Activated CD4-positive, CD25-positive, alpha-beta regulatory T cell (primary cell): Measurements from ENCODE around the gene LRMDA.

Experiments used
- DNase-seq, 4 experiments: peaks; one replicate each; lab custom pipeline; 2025; lab: John Stamatoyannopoulos, UW

The LRMDA gene

DNA sequence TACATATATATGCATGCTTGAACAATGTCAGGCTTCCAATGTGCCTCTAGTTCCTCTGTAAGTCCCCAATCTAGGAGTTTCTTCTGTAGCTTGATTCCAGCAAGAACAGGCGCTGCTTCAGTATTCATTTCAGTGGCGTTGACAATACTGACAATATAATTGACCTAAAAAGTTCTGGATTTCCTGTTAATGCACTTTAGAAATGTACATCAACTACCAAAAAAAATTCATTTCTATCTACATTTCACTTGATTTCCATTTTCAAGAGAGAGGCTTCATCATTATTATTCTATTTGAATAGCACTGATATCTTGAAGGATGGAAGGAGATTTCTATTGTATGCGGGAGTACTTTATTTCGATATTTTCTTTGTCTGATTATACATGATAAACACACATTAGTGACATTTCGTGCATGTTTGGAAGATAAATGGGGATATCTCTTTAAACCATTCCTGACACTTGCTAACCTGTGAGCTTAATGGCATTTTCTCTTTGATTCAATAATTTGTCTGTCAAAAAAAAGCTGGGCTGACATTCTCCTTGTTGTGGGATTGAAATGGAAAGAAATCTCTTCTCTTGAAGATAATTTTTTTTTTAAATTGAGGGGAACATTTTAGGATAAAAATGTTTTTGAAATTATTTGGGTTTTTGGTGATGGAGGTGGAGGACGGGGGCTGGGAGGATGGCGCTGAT is 568.2 kb downstream of the LRMDA start:
- DNase-seq = no peak

DNA sequence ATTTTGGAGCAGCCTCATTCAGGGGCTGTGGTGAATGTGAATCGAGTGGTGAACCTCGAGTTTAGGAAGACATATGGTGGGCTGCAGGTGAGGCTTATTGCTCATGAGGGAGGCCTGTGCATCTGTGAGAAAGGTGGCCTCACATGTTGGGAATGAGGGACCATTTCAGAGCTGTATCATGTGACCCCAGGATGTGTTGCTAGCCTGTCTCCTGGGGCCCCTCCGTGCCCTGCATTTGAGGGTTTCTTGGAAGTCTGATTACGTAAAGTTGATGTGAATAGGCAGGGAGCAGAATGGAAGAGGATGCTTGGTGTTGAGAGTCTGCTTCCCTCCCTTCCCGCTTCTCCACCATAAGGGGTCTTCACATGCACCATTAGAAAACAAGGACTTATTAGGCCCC is 569.1 kb downstream of the LRMDA start:
- DNase-seq = no peak

DNA sequence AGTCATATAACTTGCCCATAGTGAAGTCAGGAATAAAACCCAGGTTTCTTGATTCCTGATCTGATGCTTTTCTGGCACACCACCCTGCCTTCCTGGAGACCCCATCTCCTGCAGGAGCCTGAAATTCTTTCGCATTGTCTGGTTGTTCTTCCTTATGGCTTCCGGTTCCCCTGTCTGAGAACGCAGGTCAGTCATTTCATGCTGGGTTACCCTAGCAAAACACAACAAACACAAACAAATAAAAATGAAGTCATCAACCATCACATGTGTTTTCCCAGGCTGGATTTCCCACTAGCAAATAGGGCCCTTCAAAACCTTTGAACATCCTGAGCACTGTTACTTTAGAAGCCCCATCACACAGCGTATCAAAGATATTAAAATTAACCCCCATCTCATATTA is 569.6 kb downstream of the LRMDA start:
- no peak for DNase-seq

DNA sequence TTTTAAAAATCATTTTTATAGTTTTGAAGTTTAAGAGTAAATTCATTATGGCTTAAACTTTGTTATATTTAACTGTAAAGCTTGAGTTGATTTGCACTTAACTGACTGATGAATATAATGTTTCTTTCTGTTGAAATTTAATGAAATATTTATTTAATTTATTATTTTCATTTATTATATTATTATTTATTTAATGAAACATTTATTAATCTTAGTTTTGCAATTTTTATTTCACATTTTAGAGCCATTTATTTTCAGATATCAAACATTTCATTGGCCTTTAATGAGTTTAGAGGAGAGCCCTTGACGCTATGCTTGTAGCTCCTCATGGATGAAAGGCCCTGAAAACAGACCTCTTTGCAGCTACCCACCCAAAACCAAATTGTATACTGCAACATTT is 570.0 kb downstream of the LRMDA start:
- no peak for DNase-seq

DNA sequence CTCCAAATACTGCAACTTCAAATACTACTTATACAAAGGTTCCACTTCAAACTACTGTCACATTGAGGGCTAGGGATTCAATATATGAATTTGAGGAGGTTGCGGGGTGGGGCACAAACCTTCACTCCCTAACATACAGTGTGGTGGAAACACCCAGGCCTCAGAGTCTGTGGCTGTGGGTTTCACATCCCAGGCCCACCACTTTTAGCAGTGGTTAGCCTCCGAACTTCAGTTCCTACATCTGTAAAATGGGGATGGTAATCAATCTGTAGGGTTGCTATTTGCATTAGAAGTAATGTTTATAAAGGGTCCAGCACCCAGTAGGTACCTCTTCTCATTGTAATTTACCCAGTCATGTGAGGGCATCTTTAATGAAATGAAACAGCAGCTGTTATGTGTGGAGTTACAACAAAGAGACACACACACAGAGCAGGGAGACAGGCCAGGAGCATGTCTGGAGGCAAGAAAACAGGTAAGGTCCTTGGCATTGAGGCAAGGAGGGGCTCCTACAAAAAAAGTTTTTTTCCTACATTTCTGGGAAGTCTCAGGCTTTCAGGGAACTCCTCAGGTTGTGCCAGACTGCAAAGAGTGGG is 570.9 kb downstream of the LRMDA start:
- no peak for DNase-seq

DNA sequence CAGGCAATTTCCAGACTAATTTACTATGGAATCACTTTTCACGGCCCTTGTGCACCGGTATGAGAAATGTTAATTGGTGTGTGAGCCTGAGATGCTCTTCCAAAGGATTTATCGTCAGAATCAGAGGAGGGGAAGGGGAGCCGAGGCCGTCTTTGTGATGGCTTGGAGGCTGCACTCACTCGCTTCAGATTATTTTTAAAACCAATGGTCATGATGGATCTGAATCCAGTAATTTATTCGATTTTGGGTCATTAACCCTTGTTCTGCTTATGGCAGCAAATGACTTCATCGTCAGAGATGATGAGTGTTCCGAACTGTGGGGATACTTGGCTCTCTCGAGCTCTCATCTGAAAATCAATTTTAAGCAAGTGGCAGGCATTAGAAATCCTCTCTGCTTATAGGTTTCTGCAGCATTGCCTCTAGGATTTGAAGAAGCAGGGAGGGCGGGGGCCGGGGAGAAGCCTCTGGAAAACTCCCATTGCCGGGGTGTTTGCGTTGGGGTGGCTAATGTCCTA is 576.3 kb downstream of the LRMDA start:
- DNase-seq = no peak

DNA sequence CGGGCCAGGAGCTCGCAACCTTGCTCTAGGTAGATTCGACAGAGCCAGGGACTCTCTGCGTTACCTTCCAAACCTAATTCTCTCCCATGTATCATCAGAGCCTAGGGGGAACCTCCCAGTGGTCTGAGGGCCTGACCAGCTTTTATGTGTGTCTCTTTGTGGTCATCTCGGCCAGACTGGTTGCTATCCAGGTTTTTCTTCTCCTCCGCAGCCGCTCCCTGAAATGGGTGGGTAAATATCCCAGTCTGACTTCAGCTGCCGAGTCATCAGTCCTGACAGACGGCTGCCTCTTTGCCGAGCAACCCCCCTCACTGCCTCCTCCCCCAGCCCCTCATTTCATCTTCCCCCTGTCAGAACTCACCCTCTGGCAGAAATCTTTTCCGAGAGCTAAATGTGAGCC is 578.1 kb downstream of the LRMDA start:
- no peak for DNase-seq

DNA sequence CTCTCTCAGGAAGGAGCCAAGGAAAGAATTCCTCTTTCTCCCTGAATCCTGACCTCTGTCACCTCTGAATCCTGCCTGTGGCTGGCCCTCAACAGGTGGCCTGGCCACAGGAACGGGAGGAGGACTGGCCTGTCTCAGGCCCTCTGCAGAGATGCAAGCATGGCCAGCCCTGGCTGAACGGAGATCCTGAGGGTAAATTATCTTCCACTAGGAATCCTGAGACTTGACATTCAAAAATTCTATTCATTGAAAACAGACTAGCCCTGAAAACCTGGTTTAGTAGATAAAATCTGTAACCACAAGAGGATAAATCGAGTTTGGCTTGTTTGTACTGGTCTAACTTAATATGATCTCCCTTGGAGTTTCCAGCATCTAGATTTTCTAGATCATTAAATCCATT is 579.3 kb downstream of the LRMDA start:
- DNase-seq = no peak

DNA sequence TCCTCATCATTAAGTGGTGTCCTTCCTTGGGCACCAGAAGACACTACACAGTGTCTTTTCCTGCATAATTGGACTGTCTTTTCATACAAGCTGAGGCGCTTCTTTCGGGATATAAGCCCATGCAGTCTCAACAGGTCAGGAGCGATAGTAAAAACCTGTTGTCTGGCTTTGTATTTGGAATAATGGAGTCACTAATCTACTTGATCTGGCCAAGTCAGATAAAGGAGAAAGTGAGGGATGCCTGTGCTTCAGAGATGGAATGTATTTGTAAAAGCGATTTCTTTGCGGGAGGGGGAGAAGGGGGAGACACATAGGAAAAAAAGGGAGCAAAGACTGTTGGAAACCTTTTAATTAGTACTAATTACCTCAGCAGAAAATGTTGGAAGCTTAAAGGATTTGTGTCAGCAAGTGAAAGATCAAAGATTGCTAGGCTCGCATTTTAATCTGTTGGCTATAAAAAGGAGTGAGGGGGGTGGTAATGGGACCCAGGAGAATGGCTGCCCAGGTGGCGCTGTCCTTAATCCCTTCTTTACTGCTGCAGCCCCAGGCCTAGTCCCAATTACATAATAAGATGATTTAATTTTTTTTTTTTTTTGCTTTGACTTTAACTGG is 581.4 kb downstream of the LRMDA start:
- DNase-seq = no peak

DNA sequence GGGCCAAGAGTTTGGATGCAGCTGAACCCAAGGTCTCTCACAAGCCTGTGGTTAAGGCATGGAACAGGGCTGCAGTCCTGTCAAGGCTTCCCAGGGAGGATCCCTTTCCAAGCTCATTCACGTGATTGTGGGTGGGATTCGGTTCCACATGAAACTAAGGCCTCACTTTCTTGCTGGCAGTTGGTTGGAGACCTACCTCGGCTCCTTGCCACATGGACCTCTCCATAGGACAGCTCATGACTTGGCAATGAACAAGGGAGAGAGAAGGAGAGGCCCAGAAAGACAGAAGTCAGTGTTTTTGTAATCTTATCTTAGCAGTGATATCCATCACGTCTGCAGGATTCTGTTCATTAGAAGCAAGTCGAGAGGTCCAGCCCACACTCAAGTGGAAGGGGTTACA is 583.8 kb downstream of the LRMDA start:
- DNase-seq = no peak

DNA sequence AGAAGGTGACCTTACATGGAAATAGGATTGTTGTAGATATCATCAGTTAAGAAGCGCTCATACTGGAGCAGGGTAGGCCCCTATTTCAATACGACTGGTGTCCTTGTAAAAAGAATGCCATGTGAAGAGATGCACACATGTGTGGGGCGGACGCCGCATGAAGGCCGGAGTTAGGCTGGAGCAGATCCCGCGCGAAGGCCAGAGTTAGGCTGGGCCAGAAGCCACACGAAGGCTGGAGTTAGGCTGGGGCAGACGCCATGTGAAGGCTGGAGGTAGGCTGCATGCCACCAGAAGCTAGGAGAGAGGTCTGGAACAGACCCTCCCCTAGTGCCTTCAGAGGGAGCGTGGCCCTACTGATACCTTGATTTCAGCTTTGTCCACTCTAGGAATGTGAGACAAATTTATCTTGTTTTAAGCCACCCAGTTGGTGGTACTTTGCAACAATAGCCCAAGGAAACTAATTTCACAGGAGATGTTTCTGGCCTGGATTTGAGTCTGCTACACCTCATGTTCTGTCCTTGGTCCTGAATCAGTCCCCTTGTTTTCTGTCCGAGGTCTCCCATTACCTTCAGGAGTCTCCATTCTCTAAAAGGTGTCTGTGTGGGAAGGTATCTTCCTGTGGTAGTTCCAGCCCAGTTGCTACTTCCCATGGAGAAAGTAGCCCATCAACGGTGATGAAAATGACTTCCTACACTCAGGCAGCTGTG is 585.8 kb downstream of the LRMDA start:
- no peak for DNase-seq

DNA sequence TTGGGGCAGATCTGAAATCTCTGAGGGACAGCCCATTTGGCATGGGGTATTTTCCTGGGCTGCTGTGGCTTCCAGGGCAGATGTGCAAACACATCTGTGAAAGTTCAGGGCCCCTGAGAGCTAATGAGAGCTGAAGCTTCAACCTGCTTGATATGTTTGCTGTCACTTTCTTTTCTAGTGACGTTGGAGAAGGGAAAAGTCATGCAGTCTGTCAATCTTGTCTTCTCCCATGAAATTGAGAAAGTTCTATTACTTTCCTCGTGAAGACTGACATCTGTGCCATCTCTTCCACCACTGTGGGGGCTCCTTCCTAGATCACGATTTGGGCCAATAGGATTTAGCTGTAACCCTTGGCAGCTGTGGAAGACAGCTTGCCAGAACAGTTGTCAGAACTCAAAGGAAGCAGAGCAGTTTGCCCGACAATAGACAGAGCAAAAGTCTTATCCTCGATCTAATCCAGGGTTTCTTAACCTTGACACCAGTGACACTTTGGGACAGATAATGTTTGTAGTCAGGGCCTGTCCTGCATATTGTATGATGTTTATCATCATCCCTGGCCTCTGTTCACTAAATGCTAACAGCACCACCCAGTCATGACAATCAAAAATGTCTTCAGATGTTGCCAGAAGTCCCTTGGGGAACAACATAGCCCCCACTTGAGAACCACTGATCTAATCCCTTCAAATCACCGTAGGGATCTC is 586.5 kb downstream of the LRMDA start:
- no peak for DNase-seq

DNA sequence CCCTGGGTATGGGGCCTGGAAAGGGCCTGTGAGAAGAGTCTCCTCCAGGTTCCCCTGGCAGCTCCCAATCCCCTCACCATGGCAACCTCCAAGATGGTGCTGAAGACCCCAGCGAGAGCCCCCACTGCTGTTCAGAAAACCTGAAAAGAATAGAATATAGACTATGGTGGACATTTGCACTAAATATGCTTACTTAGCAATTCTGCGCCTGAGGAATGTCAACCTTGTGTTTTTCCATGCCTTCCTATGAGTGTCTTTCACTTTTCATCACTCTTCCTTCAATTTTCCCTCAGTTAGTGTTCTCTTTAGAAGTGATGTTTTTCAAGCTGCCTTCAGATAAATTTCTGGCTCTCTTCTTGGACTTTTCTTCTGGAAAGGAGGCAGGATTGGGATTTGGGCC is 589.2 kb downstream of the LRMDA start:
- no peak for DNase-seq

DNA sequence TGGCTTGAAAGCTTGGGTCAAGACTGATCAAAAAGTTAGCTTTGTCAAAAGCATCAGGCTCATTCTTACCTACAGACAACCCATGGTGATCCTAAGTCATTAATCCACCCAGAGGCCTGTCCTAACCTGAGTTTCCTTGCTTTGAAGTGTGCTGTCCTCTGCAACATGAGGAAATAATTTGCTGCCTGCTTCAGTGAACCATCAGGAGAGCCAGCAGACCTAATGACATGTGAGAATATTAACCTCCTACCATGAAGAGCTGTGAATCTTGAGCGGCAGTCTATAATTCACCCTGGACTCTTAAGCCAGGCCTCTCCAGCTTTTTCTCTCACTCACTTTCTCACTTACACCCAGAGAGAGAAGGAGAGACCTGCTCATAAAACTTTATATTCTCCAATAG is 590.0 kb downstream of the LRMDA start:
- DNase-seq = no peak

DNA sequence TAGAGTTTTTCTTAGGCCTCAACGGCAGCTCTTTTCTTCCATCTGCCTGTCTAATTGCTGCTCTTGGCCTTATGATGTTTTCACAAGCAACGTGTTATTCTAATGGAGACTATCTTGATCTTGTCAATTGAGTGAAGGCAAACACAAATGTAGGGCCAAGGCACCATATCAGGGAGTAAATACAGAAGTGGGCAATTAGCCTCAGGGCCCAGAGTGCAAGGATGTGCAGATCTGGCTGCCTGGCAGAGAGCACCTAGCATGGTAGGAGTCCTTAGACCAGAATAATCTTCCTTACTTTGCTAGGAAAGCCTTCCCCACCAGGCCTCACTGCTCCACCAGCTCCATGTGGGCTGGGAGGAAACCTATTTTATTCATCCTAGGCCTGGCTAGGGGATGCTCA is 590.9 kb downstream of the LRMDA start:
- no peak for DNase-seq

DNA sequence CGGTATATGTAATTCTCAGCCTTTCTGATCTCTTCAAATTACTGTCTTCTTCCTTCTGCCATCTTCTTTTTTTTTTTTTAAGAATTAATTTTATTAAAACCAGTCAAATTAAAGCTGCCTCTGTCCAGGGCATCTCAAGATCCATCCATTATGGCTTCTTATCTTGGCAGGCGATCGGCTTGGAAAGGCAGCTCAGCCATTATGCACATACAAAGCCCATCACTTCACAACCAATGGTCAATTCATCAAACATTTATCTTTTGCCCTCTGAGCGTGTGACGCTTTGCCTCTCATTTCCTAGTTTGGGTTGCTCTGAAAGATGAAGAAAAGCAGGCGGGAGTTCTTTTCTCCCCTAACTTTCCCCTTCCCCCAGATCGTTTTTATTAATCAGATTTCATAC is 591.6 kb downstream of the LRMDA start:
- DNase-seq = no peak

DNA sequence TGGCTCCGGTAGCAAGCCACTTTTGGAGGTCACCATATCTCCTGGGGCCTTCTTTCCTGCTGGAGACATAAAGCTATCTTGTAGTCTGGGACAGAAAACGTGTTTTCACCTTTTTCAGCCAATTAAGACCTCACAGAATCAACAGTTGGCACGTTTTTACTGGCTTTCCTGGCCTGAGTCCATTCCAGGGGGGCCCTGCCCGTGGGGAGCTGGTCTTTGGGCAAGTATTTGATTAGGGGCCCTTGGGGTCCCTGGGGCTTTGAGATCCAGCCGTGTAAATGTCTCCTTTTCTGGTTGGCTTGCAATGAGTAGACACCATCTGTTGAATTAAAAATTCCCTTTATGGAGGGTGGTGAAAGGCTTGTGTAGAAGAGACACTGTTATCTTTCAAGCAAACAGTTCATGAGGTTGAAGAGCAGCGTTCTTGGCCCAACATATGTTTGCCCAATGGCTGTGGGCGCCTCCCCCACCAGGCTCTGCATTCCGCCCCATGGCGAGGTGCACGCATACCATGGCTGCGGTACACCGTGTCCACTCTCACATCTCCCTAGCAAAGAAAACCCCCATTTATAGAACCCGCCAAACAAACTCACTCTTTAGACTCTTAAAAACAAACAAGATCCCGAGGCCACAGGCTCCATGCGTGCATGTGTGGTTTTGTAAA is 593.2 kb downstream of the LRMDA start:
- no peak for DNase-seq

DNA sequence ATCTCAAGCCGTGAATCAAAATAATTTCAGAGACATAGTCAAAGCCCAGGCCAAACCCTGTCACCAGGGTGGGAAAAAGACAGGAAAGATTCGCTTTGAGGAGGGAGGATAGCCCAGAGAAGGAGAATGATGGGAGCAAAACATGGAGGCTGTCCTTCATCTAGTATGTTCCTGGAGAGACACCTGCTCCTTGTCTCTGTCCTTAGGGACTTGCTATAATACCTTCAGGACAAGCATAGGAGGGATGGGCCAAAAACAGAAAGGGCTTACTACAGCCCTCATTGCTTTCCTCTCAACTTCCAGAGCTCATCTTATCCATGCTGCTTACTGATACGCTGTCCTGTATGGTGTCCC is 593.7 kb downstream of the LRMDA start:
- no peak for DNase-seq

DNA sequence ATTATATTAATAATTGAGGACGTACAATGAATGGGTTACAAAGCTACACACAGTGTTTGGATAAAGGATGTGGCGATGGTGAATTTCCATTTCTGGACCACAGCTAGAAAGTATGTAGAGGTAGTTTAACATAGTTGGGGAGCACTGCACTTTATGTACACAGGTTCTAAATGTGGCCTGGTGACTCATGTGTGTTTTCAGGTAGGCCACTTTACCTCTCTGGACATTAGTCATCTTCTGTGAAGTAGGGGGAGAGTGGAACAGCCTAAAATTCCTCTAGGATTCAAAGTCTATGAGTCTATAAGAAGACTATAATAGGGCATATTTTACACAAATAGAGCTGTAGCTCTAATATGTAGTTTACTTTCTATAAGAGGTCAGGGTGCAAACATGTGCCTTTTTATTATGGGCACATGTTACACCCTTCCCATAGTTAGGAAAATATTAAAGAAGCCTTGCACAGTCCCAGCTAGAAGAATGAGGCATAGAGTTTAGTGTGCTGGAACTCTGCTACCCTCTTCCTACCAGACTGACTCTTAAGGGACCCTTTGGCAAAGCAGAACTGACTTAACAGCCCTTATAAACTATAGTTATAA is 594.9 kb downstream of the LRMDA start:
- no peak for DNase-seq

DNA sequence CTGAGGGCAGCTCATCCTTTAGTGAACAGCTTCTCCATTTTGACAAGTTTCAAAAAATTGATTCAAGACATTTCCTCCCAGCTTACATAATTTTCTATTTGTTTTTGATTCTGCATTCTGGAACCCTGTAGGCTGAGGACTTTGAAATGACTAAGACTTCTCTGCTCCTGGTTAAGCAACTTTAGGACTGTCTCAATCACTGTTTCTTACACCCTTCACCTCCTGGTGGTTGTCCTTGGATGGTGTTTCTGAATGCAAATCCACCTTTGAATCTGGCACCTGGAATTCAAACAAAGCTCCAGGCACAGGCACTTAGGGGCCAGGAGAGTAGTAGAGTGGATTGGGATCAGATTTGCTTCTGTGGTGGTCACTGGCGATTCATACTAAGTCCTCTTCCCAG is 595.5 kb downstream of the LRMDA start:
- no peak for DNase-seq

DNA sequence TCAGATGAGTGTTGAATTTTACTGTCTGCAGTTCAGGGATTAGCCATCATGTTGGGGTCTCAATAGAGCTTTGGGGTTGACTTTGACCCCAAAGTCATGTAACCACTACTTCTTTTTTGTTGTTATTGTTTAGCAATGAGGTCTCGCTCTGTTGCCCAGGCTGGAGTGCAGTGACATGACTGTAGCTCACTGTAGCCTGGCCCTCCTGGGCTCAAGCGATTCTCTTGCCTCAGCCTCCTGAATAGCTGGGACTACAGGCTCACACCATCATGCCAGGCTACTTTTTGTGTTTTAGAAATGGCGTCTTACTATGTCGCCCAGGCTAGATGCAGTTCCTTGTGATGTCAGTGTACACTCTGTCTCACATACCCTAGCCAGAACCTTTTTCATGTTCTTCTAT is 598.4 kb downstream of the LRMDA start:
- DNase-seq = no peak
